Bronchial epithelial cell (primary cell): ENCODE measurements around the gene GGA3. TPM values are rescaled to one million over a fixed set of nuclear protein-coding genes. Genes with fewer than 3 reads are reported as not detected.
A peak's percentile ranks its signal among the peaks of the same experiment; 100 is the strongest.
"Not testable (repeated sequence)": the region's sequence is repeated elsewhere in the genome, so short reads cannot be mapped to it uniquely, and the experiment has no call there.

Experiments used
- DNase-seq: peaks from one replicate; pipeline ENCODE4 v3.0.0-alpha.2; 2010; ENCODE audit warnings: low read depth
- FAIRE-seq: peaks from 2 replicates; lab custom pipeline; 2011; peaks lifted over from hg19 to GRCh38; lab: Jason Lieb, UNC
- H3K27me3 ChIP-seq: 2 replicates; pipeline ENCODE4 v1.5.1; 2011; ENCODE audit warnings: low read length; ENCODE audit not compliant: control insufficient read depth, insufficient read depth
- H3K36me3 ChIP-seq: 2 replicates; pipeline ENCODE4 v1.5.1; 2011; ENCODE audit warnings: low read length; ENCODE audit not compliant: control insufficient read depth, insufficient read depth
- H3K4me3 ChIP-seq: 2 replicates; pipeline ENCODE4 v1.5.1; 2011; ENCODE audit warnings: mild to moderate bottlenecking, low read depth, low read length, control low read depth
- total RNA-seq: library from RNA; depleted of rRNA; stranded (reverse); fragments of >200 nt; gene quantifications from 2 replicates; pipeline ENCODE4 v1.2.1, GENCODE V29; 2014
- TF ChIP-seq, protein P1 (sequence below): IDR thresholded peaks from 2 replicates; pipeline ENCODE4 v1.5.1; 2011; ENCODE audit warnings: mild to moderate bottlenecking, moderate library complexity, low read length, control low read depth, inconsistent platforms; ENCODE audit not compliant: insufficient read depth, severe bottlenecking

GGA3 gene
- total RNA-seq, 1 donor from 2014 or later, result 14.5 TPM

DNA sequence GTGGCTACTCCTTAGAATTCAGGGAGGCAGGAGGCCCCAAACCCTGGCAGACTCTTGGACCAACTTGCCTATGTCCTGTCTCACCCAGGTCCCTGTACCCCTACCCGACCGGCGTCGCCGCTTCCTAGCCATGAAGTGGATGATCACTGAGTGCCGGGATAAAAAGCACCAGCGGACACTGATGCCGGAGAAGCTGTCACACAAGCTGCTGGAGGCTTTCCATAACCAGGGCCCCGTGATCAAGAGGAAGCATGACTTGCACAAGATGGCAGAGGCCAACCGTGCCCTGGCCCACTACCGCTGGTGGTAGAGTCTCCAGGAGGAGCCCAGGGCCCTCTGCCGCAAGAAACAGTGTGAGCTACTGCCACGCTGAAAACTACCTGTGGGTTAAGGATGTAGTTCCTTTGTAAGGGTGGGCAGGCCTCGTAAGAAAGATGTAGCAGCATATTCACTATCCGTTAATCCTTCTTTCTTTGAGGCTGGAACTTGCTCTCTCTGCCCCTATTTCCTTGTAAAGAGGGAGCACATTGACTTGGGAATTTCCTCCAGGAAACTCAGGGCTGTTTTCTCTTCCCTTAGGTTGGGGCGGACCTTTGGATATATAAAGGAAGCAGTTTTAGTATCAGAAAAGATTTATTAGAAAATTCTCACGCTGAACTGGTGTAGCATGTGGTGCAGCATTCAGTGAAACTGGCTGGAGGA lies 4.4 kb upstream of the GGA3 start:
- Histone ChIP-seq H3K4me3 (no peak overlapping the region), H3K27me3 (no peaks in the 10 kb centered on the region), H3K36me3 (peaks cover 16% of the 10 kb centered on the region)
- DNase-seq (no peak), FAIRE-seq (no peak)
- TF ChIP-seq, protein P1, sequence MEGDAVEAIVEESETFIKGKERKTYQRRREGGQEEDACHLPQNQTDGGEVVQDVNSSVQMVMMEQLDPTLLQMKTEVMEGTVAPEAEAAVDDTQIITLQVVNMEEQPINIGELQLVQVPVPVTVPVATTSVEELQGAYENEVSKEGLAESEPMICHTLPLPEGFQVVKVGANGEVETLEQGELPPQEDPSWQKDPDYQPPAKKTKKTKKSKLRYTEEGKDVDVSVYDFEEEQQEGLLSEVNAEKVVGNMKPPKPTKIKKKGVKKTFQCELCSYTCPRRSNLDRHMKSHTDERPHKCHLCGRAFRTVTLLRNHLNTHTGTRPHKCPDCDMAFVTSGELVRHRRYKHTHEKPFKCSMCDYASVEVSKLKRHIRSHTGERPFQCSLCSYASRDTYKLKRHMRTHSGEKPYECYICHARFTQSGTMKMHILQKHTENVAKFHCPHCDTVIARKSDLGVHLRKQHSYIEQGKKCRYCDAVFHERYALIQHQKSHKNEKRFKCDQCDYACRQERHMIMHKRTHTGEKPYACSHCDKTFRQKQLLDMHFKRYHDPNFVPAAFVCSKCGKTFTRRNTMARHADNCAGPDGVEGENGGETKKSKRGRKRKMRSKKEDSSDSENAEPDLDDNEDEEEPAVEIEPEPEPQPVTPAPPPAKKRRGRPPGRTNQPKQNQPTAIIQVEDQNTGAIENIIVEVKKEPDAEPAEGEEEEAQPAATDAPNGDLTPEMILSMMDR, result no peak

DNA sequence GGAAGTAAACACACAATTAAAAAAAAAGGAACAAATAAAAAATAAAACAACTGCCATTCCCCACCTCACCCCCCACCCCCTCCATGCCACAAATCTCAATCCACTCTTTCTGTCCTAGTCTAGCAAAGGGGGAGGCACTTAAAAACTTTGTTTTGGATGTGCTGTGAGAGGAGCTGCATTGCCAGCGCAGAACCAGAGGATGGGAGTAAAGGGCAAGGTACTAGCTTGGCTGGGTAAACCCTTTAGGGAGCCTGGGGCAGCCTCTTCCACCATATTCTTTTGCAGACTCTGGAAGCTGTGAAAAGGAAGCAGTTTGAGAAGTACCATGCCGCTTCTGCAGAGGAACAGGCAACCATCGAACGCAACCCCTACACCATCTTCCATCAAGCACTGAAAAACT lies 1.6 kb upstream of the GGA3 start:
- TF ChIP-seq, protein P1, result no peak
- Histone ChIP-seq H3K36me3 (peaks cover 18% of the 10 kb centered on the region), H3K4me3 (no peak overlapping the region), H3K27me3 (no peaks in the 10 kb centered on the region)
- no peak for FAIRE-seq
- no peak for DNase-seq

GRCh38 chr17:75262112-75262606 lies 753 bp upstream of the GGA3 start:
- peak overlapping the region; percentile 60 for H3K4me3 ChIP-seq
- DNase-seq (peak; percentile 35), FAIRE-seq (no peak)
- TF ChIP-seq, protein P1, result no peak
- H3K27me3 ChIP-seq, result no peaks in the 10 kb centered on the region
- H3K36me3 ChIP-seq, result peaks cover 18% of the 10 kb centered on the region

GRCh38 chr17:75260641-75261335 lies 618 bp downstream of the GGA3 start:
- H3K4me3 ChIP-seq, result peak overlapping the region; percentile 60
- peak; percentile 30 for DNase-seq
- FAIRE-seq, result no peak

DNA sequence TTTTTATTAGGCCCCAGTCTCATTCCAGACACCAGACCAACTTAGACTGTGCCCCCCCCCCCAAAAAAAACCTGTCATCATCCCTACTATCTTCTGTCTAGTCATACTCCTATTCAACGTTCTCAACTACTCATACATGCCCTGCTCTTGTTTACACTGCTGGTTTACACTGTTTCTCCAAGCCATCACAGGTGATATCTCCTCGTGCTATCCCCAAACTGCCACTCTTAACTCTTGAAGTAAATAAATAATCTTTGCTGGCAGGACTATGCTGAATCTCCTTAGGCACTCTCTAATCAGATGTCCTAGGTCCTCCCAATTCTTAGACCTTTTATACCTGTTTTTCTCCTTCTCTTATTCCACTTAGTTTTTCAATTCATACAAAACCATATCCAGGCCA lies 4.2 kb downstream of the GGA3 start:
- not testable (repeated sequence) for H3K4me3 ChIP-seq, FAIRE-seq, H3K36me3 ChIP-seq, H3K27me3 ChIP-seq, DNase-seq

More at GRCh38 chr17:75260641-75261335, 618 bp downstream of the GGA3 start:
- no peaks in the 10 kb centered on the region for H3K27me3 ChIP-seq
- TF ChIP-seq, protein P1, result peak; percentile 4
- peaks cover 8% of the 10 kb centered on the region for H3K36me3 ChIP-seq

- not testable (repeated sequence) for DNase-seq, FAIRE-seq, H3K36me3 ChIP-seq, H3K4me3 ChIP-seq, H3K27me3 ChIP-seq
Measured at GRCh38 chr17:75255954-75256698, 5.3 kb downstream of the GGA3 start.
